Measurements from ENCODE around the gene PCOLCE2. TPM values are rescaled to one million over a fixed set of nuclear protein-coding genes. Genes with fewer than 3 reads are reported as not detected.

Gene PCOLCE2
- total and polyA plus RNA-seq, 2 of the 8 experiments (the other 6 are each of a cell fraction or from before 2014, with no cell fraction given), result 11.1 to 12.6 TPM

GRCh38 chr3:142930463-142930862, 41.6 kb upstream of the PCOLCE2 start:
- H3K79me1 ChIP-seq (ENCODE audit: low read depth, low read length), result no peaks in the 10 kb centered on the region
- no peak for DNase-seq (ENCODE audit: low read depth in 1 of 2, low spot score in 2 of 2)
- H3K4me1 ChIP-seq (replicated peaks in 1 of 4; ENCODE audit: control insufficient read depth in 3 of 4, insufficient read depth in 4 of 4, low read length in 3 of 4), result no peaks in the 10 kb centered on the region
- no peak overlapping the region for H2BK15ac ChIP-seq (ENCODE audit: low read length)
- no peak overlapping the region for H2AK5ac ChIP-seq (ENCODE audit: low read depth, low read length)
- H3K79me2 ChIP-seq (ENCODE audit: control insufficient read depth in 1 of 2, insufficient read depth in 2 of 2, low read length in 2 of 2), result no peaks in the 10 kb centered on the region
- H3K18ac ChIP-seq (ENCODE audit: extremely low read depth, low read length), result no peak overlapping the region
- H3K56ac ChIP-seq (replicated peaks; ENCODE audit: insufficient read length, low read depth, low read length), result no peak overlapping the region
- H4K8ac ChIP-seq (ENCODE audit: extremely low read depth, insufficient read depth, low read length), result no peak overlapping the region
- H4K91ac ChIP-seq (replicated peaks; ENCODE audit: insufficient read length, low read length), result no peak overlapping the region
- H2BK20ac ChIP-seq (ENCODE audit: low read length), result no peak overlapping the region
- no peak overlapping the region for H2BK12ac ChIP-seq (ENCODE audit: low read depth, low read length)
- H2BK5ac ChIP-seq (ENCODE audit: low read depth, low read length), result no peak overlapping the region
- no peaks in the 10 kb centered on the region for H3K9me3 ChIP-seq (ENCODE audit: insufficient read depth in 2 of 2, low read depth in 1 of 2, low read length in 1 of 2)
- H2BK120ac ChIP-seq (replicated peaks; ENCODE audit: low read depth, low read length), result no peak overlapping the region
- no peak overlapping the region for H2AFZ ChIP-seq (ENCODE audit: low read length)
- no peak overlapping the region for H3K27ac ChIP-seq (ENCODE audit: low read depth, low read length)
- ChIA-PET POLR2A (ENCODE audit: partially characterized antibody) (interaction anchor here (1.2 to 1.5 kb wide), 2 partner anchors 17 to 71 kb away, joined by 3 read pairs; partner anchors contain the start of gene U2SURP), CTCF (ENCODE audit: partially characterized antibody) (interaction anchor here (0.7 to 6.7 kb wide), 29 partner anchors 9 to 1386 kb away, joined by 3 to 51 read pairs (median 5); partner anchors contain the start of gene PCOLCE2)
- no peaks in the 10 kb centered on the region for H4K20me1 ChIP-seq (replicated peaks in 1 of 2; ENCODE audit: control insufficient read depth in 1 of 2, insufficient read depth in 2 of 2, low read length in 2 of 2)
- H3K36me3 ChIP-seq (ENCODE audit: control insufficient read depth in 2 of 4, insufficient read depth in 4 of 4, low read length in 3 of 4), result no peaks in the 10 kb centered on the region
- H3K23me2 ChIP-seq (ENCODE audit: low read depth, low read length), result no peaks in the 10 kb centered on the region
- H3K4ac ChIP-seq (replicated peaks; ENCODE audit: insufficient read length, low read depth, low read length), result no peak overlapping the region
- H3K9ac ChIP-seq (replicated peaks in 1 of 4; ENCODE audit: extremely low read depth in 1 of 4, low read depth in 3 of 4, low read length in 3 of 4), result no peak overlapping the region
- no peak overlapping the region for H3K14ac ChIP-seq (ENCODE audit: insufficient read length)
- no peak overlapping the region for H3K4me3 ChIP-seq (ENCODE audit: extremely low read depth in 1 of 4, insufficient read depth in 2 of 4, low read depth in 3 of 4, low read length in 4 of 4)
- H4K5ac ChIP-seq (ENCODE audit: insufficient read length, low read depth, low read length), result no peak overlapping the region
- H3K27me3 ChIP-seq (replicated peaks in 1 of 4; ENCODE audit: control insufficient read depth in 3 of 4, extremely low read depth in 1 of 4, insufficient read depth in 3 of 4, low read length in 3 of 4), result no peaks in the 10 kb centered on the region
- 87% methylated on average over 3 of the region's 3 CpGs; no CpG with 5 or more reads in 1 of the 2 experiments for WGBS, 2 experiments (ENCODE audit: extremely low coverage in 1 of 2, insufficient coverage in 1 of 2, insufficient read length in 1 of 2, insufficient replicate concordance in 2 of 2, low coverage in 1 of 2, low lambda C conversion rate in 2 of 2, missing lambda C conversion rate in 1 of 2)
- no peak for FAIRE-seq
- no peak overlapping the region for H3K23ac ChIP-seq (ENCODE audit: insufficient read length)
- no peak overlapping the region for H3K4me2 ChIP-seq (ENCODE audit: insufficient read depth in 1 of 2, low read depth in 2 of 2, low read length in 2 of 2)
- no peak for TF ChIP-seq RXRA (IDR thresholded peaks at IDR 0.05; ENCODE audit: insufficient read depth, low read depth, low read length)
- TF ChIP-seq SAP30 (IDR thresholded peaks at IDR 0.05; ENCODE audit: insufficient read depth, insufficient replicate concordance, low read length), result no peak
- no peak for TF ChIP-seq GABPA (IDR thresholded peaks at IDR 0.05; ENCODE audit: borderline replicate concordance, insufficient read depth, low read length)
- no peak for TF ChIP-seq KDM5A (IDR thresholded peaks at IDR 0.05; ENCODE audit: low read length)
- no peak for TF ChIP-seq SP1 (IDR thresholded peaks at IDR 0.05; ENCODE audit: low read depth, low read length)

Measured in H1 (cell line).